Parathyroid adenoma (tissue), 2 donors: ENCODE measurements around the gene ATE1.
"Not testable (repeated sequence)": the region's sequence is repeated elsewhere in the genome, so short reads cannot be mapped to it uniquely, and the experiment has no call there.

Experiments used
- H2AFZ ChIP-seq: fragments of 300-600 bp; sonication (generic); one replicate; pipeline ENCODE4 v1.7.0; 2017; ENCODE audit warnings: antibody characterized with exemption, mild to moderate bottlenecking
- H3K27ac ChIP-seq: fragments of 300-600 bp; sonication (generic); one replicate; pipeline ENCODE4 v1.7.0; 2017
- H3K27me3 ChIP-seq: fragments of 300-600 bp; sonication (generic); one replicate; pipeline ENCODE4 v1.7.0; 2017; ENCODE audit warnings: low read length; ENCODE audit not compliant: control insufficient read depth, insufficient read depth
- H3K36me3 ChIP-seq: fragments of 300-600 bp; sonication (generic); one replicate; pipeline ENCODE4 v1.7.0; 2017; ENCODE audit warnings: low read length; ENCODE audit not compliant: control insufficient read depth, insufficient read depth
- H3K4me1 ChIP-seq: fragments of 300-600 bp; sonication (generic); one replicate; pipeline ENCODE4 v1.7.0; 2017; ENCODE audit warnings: control low read depth
- H3K4me2 ChIP-seq: fragments of 300-600 bp; sonication (generic); one replicate; pipeline ENCODE4 v1.7.0; 2017; ENCODE audit warnings: low read length
- H3K4me3 ChIP-seq: fragments of 300-600 bp; sonication (generic); one replicate; pipeline ENCODE4 v1.7.0; 2017; ENCODE audit warnings: low read depth, low read length
- H3K79me2 ChIP-seq: fragments of 300-600 bp; sonication (generic); one replicate; pipeline ENCODE4 v1.7.0; 2017; ENCODE audit warnings: control low read depth
- H3K9ac ChIP-seq: fragments of 300-600 bp; sonication (generic); one replicate; pipeline ENCODE4 v1.7.0; 2017; ENCODE audit warnings: mild to moderate bottlenecking
- H3K9me3 ChIP-seq: fragments of 300-600 bp; sonication (generic); one replicate; pipeline ENCODE4 v1.7.0; 2017; ENCODE audit warnings: low read length; ENCODE audit not compliant: control insufficient read depth
- CTCF ChIP-seq: fragments of 300-600 bp; sonication (generic); IDR thresholded peaks from one replicate; pipeline ENCODE4 v1.7.0; 2017; ENCODE audit warnings: antibody characterized with exemption, mild to moderate bottlenecking
- donor health status: primary hyperparathyroidism.

The ATE1 gene

GRCh38 chr10:121974019-121974534 lies 46.2 kb upstream of the ATE1 start:
- peak overlapping the region; percentile 75 for H3K4me2 ChIP-seq
- no peaks in the 10 kb centered on the region for H3K79me2 ChIP-seq
- peak overlapping the region; percentile 95 for H3K27ac ChIP-seq
- no peak for TF ChIP-seq CTCF
- H3K36me3 ChIP-seq = no peaks in the 10 kb centered on the region
- no peaks in the 10 kb centered on the region for H3K4me1 ChIP-seq
- H3K27me3 ChIP-seq = no peaks in the 10 kb centered on the region
- H2AFZ ChIP-seq = peak overlapping the region; percentile 100
- peak overlapping the region; percentile 97 for H3K9ac ChIP-seq
- no peaks in the 10 kb centered on the region for H3K9me3 ChIP-seq
- peak overlapping the region; percentile 70 for H3K4me3 ChIP-seq

GRCh38 chr10:121969086-121969485 lies 41.3 kb upstream of the ATE1 start:
- not testable (repeated sequence) for H3K27ac ChIP-seq, H2AFZ ChIP-seq, H3K79me2 ChIP-seq, H3K4me3 ChIP-seq, H3K4me1 ChIP-seq, H3K4me2 ChIP-seq, H3K9ac ChIP-seq, H3K36me3 ChIP-seq, H3K27me3 ChIP-seq, H3K9me3 ChIP-seq

- no peaks in the 10 kb centered on the region for H3K79me2 ChIP-seq
- no peaks in the 10 kb centered on the region for H3K36me3 ChIP-seq
- no peak overlapping the region for H3K9ac ChIP-seq
- H3K4me2 ChIP-seq = no peak overlapping the region
- no peak for TF ChIP-seq CTCF
- H3K27ac ChIP-seq = no peak overlapping the region
- H3K4me3 ChIP-seq = no peak overlapping the region
- H3K27me3 ChIP-seq = no peaks in the 10 kb centered on the region
- no peaks in the 10 kb centered on the region for H3K9me3 ChIP-seq
- H3K4me1 ChIP-seq = no peaks in the 10 kb centered on the region
- no peak overlapping the region for H2AFZ ChIP-seq
Measured at GRCh38 chr10:121965996-121966395, 38.2 kb upstream of the ATE1 start.

GRCh38 chr10:121961456-121961855 lies 33.6 kb upstream of the ATE1 start:
- H3K4me3 ChIP-seq = no peak overlapping the region

GRCh38 chr10:121959671-121960070 lies 31.8 kb upstream of the ATE1 start:
- no peaks in the 10 kb centered on the region for H3K36me3 ChIP-seq
- no peak overlapping the region for H2AFZ ChIP-seq

More at GRCh38 chr10:121961456-121961855, 33.6 kb upstream of the ATE1 start:
- Histone ChIP-seq H3K27me3 (no peaks in the 10 kb centered on the region), H3K4me2 (no peak overlapping the region), H2AFZ (no peak overlapping the region), H3K27ac (no peak overlapping the region), H3K9me3 (no peaks in the 10 kb centered on the region), H3K79me2 (no peaks in the 10 kb centered on the region), H3K4me1 (no peaks in the 10 kb centered on the region), H3K9ac (no peak overlapping the region), H3K36me3 (no peaks in the 10 kb centered on the region)
- TF ChIP-seq CTCF = no peak

More at GRCh38 chr10:121959671-121960070, 31.8 kb upstream of the ATE1 start:
- Histone ChIP-seq H3K9me3 (no peaks in the 10 kb centered on the region), H3K27me3 (no peaks in the 10 kb centered on the region), H3K27ac (no peak overlapping the region), H3K79me2 (no peaks in the 10 kb centered on the region), H3K4me3 (no peak overlapping the region), H3K9ac (no peak overlapping the region), H3K4me2 (no peak overlapping the region), H3K4me1 (no peaks in the 10 kb centered on the region)
- TF ChIP-seq CTCF = no peak
